Heart left ventricle (tissue), 16 donors: ENCODE measurements around the gene CDC42EP1. TPM values are rescaled to one million over a fixed set of nuclear protein-coding genes. Genes with fewer than 3 reads are reported as not detected.

Experiments
- ATAC-seq, 4 donors: fragments of 200-7000 bp; cut with Tn5 transposase; one replicate each; pipeline ENCODE4 v1.9.1; 2020 to 2022; ENCODE audit warnings: moderate library complexity in 4 of 4, mild to moderate bottlenecking in 3 of 4, moderate number of reproducible peaks in 1 of 4
- DNase-seq, 5 donors: peaks; one replicate each; pipeline ENCODE4 v3.0.0-alpha.2; 2020
- H3K27ac ChIP-seq, 12 donors: fragments of 200-600 bp; sonication (generic) in 4 of 12; one replicate each; pipeline versions ENCODE4 v1.5.0 to v1.8.0; 2016 to 2022; ENCODE audit warnings: mild to moderate bottlenecking in 2 of 12
- H3K27me3 ChIP-seq, 9 donors: fragments of 200-600 bp; sonication (generic) in 2 of 9; one replicate each; pipeline versions ENCODE4 v1.5.1 to v1.8.0; 2016 to 2022; ENCODE audit warnings: mild to moderate bottlenecking in 3 of 9
- H3K36me3 ChIP-seq, 9 donors: fragments of 200-600 bp; sonication (generic) in 2 of 9; one replicate each; pipeline versions ENCODE4 v1.5.0 to v1.8.0; 2018 to 2022; ENCODE audit warnings: mild to moderate bottlenecking in 2 of 9
- H3K4me1 ChIP-seq, 12 donors: fragments of 200-600 bp; sonication (generic) in 4 of 12; one replicate each; pipeline versions ENCODE4 v1.5.0 to v1.8.0; 2016 to 2022; ENCODE audit warnings: mild to moderate bottlenecking in 3 of 12
- H3K4me3 ChIP-seq, 12 donors: fragments of 200-600 bp; sonication (generic) in 4 of 12; one replicate each; pipeline versions ENCODE4 v1.5.0 to v1.8.0; 2017 to 2022; ENCODE audit warnings: mild to moderate bottlenecking in 9 of 12, moderate library complexity in 4 of 12
- H3K9me3 ChIP-seq, 12 donors: fragments of 200-600 bp; sonication (generic) in 4 of 12; one replicate each; pipeline versions ENCODE4 v1.5.0 to v1.8.0; 2016 to 2022; ENCODE audit warnings: mild to moderate bottlenecking in 1 of 12
- CTCF ChIP-seq, 12 donors: fragments of 200-600 bp; sonication (generic) in 4 of 12; IDR thresholded peaks; one replicate each; pipeline versions ENCODE4 v1.5.0 to v1.8.0; 2018 to 2022; ENCODE audit warnings: antibody characterized with exemption in 12 of 12, mild to moderate bottlenecking in 5 of 12
- POLR2A ChIP-seq, 2 donors: fragments of 450-650 bp; IDR thresholded peaks; one replicate each; pipeline ENCODE4 v1.6.1; 2017; ENCODE audit warnings: antibody characterized with exemption in 2 of 2, mild to moderate bottlenecking in 2 of 2, moderate library complexity in 2 of 2
- WGBS, 4 donors: extraction: QIAGEN DNeasy Blood & Tissue Kit in 2 of 4; methylation state at CpG; one replicate each; pipeline versions ENCODE4 v1.1.5 to v1.1.7; 2013 to 2018; 5-methylcytosine and 5-hydroxymethylcytosine counted together
- intact Hi-C, 10 donors: fragments of 100-400 bp; cut with DNase I; formaldehyde crosslinking; loops; one replicate each; pipeline versions ENCODE4 v1.11.1 to v1.14.2; 2022
- polyA plus RNA-seq, 2 donors: library from polyadenylated mRNA; stranded (reverse); fragments of 200-250 nt; gene quantifications; one replicate each; pipeline ENCODE4 v1.2.3, GENCODE V29; 2013
- total RNA-seq, 9 donors: library from RNA; depleted of rRNA in 2 of 9; stranded (reverse); fragments of >200 nt in 2 of 9; fragmentation: NEBNext Ultra II Directional in 3 of 9; extraction: Animal tissue kit (Norgen Biotek cat#: 25700) in 3 of 9; gene quantifications; one replicate each; pipeline versions ENCODE4 v1.1.0 to v1.2.4, GENCODE V29; 2016 to 2023
- donor health status: ischemic (EF 13 %, LVEDD 7.1; RV severe dilation, severe dysfunction).
- donor health status: healthy with polysubstance abuse.
- donor health status: DM: no; HTN: yes; CAD: no.
- donor health status: DM: no; HTN: no; CAD: no.
- donor health status: ischemic (EF 25% LVEDD 6.9; RV normal size, moderate dysfunction).
- donor health status: ischemic (EF 25% LVEDD 5.7; RV mildly dilated, moderate dysfunction).
- donor health status: healthy.
- donor health status: DM: yes; HTN: yes; CAD: no.
- donor health status: ischemic (EF 35%, LVEDD 5.7; RV mildly dilated, moderate dysfunction).
- donor health status: nonischemic (EF 11% LVEDD 7.7; RV severe dilation, severe dysfunction).
- donor health status: DM: yes; HTN: yes; CAD: no.
- donor health status: PGD.
- donor health status: ischemic (EF 29% LVEDD 5.4; RV normal size, mild dysfunction).
- donor health status: nonischemic (EF 23%, LVEDD 6.1; RV moderate dilation, normal function).

Gene CDC42EP1
- total and polyA plus RNA-seq, 11 donors, result 10.4 to 34.9 (median 17.7) TPM

- Histone ChIP-seq H3K4me1 (peaks cover 0 to 22% (median 16%) of the 10 kb centered on the region in 12 donors), H3K27ac (peak within 1 kb of the TSS; percentile 60 to 91 (median 86)), H3K36me3 (peaks cover 0 to 15% (median 4%) of the 10 kb centered on the region in 9 donors), H3K4me3 (peak within 1 kb of the TSS; percentile 42 to 93 (median 66)), H3K27me3 (peaks cover 0 to 32% (median 16%) of the 10 kb centered on the region in 9 donors), H3K9me3 (peaks cover 0 to 4% (median 0%) of the 10 kb centered on the region in 12 donors)
- peak; percentile 21 to 70 (median 65) for ATAC-seq
- WGBS, 4 donors, result 4 to 19% (median 6%) methylated on average over 13 to 99 of the region's 99 CpGs
- intact Hi-C loops, result loop anchor here in 1 of 10 donors (5.0 kb wide), 1 partner anchor 37 kb away; no protein-coding TSS in a partner anchor
- peak in 3 of 5 donors; percentile 50 to 76 (median 71) for DNase-seq
- TF ChIP-seq POLR2A (IDR thresholded peaks at IDR 0.05), result peak in 1 of 2 donors; percentile 14
- no peak for TF ChIP-seq CTCF (IDR thresholded peaks at IDR 0.05)
These were observed 40.7 kb upstream of the CDC42EP1 start, which contains the start of gene CARD10 for GRCh38 chr22:37519268-37520195. TSS of gene CARD10 (minus strand) at chr22:37519415. CDS start at chr22:37519200, 215 bp downstream.

GRCh38 chr22:37520776-37521191 is 39.5 kb upstream of the CDC42EP1 start:
- peaks cover 0 to 9% (median 0%) of the 10 kb centered on the region in 9 donors for H3K36me3 ChIP-seq
- ATAC-seq (peak in 3 of 4 donors; percentile 26 to 71 (median 44)), DNase-seq (no peak)
- TF ChIP-seq CTCF (IDR thresholded peaks at IDR 0.05) (no peak), POLR2A (IDR thresholded peaks at IDR 0.05) (no peak)
- WGBS, 4 donors, result 23 to 37% (median 25%) methylated on average over 10 of the region's 10 CpGs
- H3K27ac ChIP-seq, result peak overlapping the region in 4 of 12 donors; percentile 4 to 55 (median 17)
- peaks cover 0 to 26% (median 17%) of the 10 kb centered on the region in 12 donors for H3K4me1 ChIP-seq
- H3K9me3 ChIP-seq, result peaks cover 0 to 4% (median 0%) of the 10 kb centered on the region in 12 donors
- peaks cover 0 to 32% (median 16%) of the 10 kb centered on the region in 9 donors for H3K27me3 ChIP-seq
- H3K4me3 ChIP-seq, result no peak overlapping the region
- intact Hi-C loops, result no loop called here

GRCh38 chr22:37521236-37521739 is 39.0 kb upstream of the CDC42EP1 start:
- H3K27me3 ChIP-seq, result peaks cover 0 to 32% (median 16%) of the 10 kb centered on the region in 9 donors
- TF ChIP-seq POLR2A (IDR thresholded peaks at IDR 0.05) (no peak), CTCF (IDR thresholded peaks at IDR 0.05) (no peak)

More at GRCh38 chr22:37521236-37521739, 39.0 kb upstream of the CDC42EP1 start:
- Histone ChIP-seq H3K36me3 (peaks cover 0 to 4% (median 0%) of the 10 kb centered on the region in 9 donors), H3K27ac (peak overlapping the region in 4 of 12 donors; percentile 4 to 55 (median 17)), H3K9me3 (peaks cover 0 to 3% (median 0%) of the 10 kb centered on the region in 12 donors), H3K4me1 (peaks cover 0 to 31% (median 17%) of the 10 kb centered on the region in 12 donors), H3K4me3 (no peak overlapping the region)
- intact Hi-C loops, result no loop called here
- ATAC-seq, result peak in 1 of 4 donors; percentile 12
- DNase-seq, result no peak
- WGBS, 4 donors, result 54 to 68% (median 60%) methylated on average over 14 of the region's 14 CpGs
